Kidney (tissue), 14 donors: ENCODE measurements around the gene FAM184B. TPM values are rescaled to one million over a fixed set of nuclear protein-coding genes. Genes with fewer than 3 reads are reported as not detected.

ENCODE experiments used
- DNase-seq, 5 donors: peaks; one replicate each; pipeline ENCODE4 v3.0.0-alpha.2; 2013 to 2020
- FAIRE-seq: peaks from 2 replicates; lab custom pipeline; 2012; peaks lifted over from hg19 to GRCh38; lab: Jason Lieb, UNC
- H3K27ac ChIP-seq, 2 donors: one replicate each; pipeline ENCODE4 v1.7.0; 2013; ENCODE audit warnings: low read depth in 2 of 2, low read length in 2 of 2, inconsistent platforms in 1 of 2
- H3K27me3 ChIP-seq: one replicate; pipeline ENCODE4 v1.7.1; 2013; ENCODE audit warnings: low read length, inconsistent platforms; ENCODE audit not compliant: control insufficient read depth, insufficient read depth
- H3K36me3 ChIP-seq, 3 donors: one replicate each; pipeline versions ENCODE4 v1.7.0 to v1.7.1; 2013; ENCODE audit warnings: low read length in 3 of 3, control low read depth in 1 of 3, inconsistent platforms in 1 of 3; ENCODE audit not compliant: insufficient read depth in 3 of 3, control insufficient read depth in 2 of 3
- H3K4me1 ChIP-seq, 3 donors: one replicate each; pipeline versions ENCODE4 v1.7.0 to v1.7.1; 2013; ENCODE audit warnings: low read length in 3 of 3, inconsistent platforms in 1 of 3, low read depth in 1 of 3; ENCODE audit not compliant: control insufficient read depth in 2 of 3, insufficient read depth in 2 of 3
- H3K4me3 ChIP-seq, 3 donors: one replicate each; pipeline versions ENCODE4 v1.7.0 to v1.8.1; 2013; ENCODE audit warnings: low read length in 3 of 3, control low read depth in 1 of 3, inconsistent platforms in 1 of 3
- H3K9ac ChIP-seq, 3 donors: one replicate each; pipeline versions ENCODE4 v1.7.0 to v1.7.1; 2013; ENCODE audit warnings: low read length in 3 of 3, control low read depth in 1 of 3, inconsistent platforms in 1 of 3
- H3K9me3 ChIP-seq, 3 donors: one replicate each; pipeline versions ENCODE4 v1.7.0 to v1.7.1; 2013; ENCODE audit warnings: low read length in 3 of 3, control low read depth in 1 of 3, inconsistent platforms in 1 of 3; ENCODE audit not compliant: control insufficient read depth in 2 of 3, insufficient read depth in 1 of 3
- CTCF ChIP-seq: IDR thresholded peaks from 3 replicates; pipeline ENCODE4 v1.5.1; 2012; ENCODE audit warnings: mild to moderate bottlenecking, moderate library complexity, borderline replicate concordance; ENCODE audit not compliant: insufficient read depth; ENCODE audit errors: extremely low read depth
- intact Hi-C: fragments of 100-400 bp; cut with DNase I; formaldehyde crosslinking; loops from one replicate; pipeline ENCODE4 v1.11.1; 2022
- polyA plus RNA-seq: library from polyadenylated mRNA; stranded (reverse); fragments of 350-450 nt; fragmentation: Illumina TruSeq; extraction: RNeasy Lipid Tissue Mini Kit (QIAGEN cat#74804); gene quantifications from one replicate; pipeline ENCODE4 v1.2.3, GENCODE V29; 2014; ENCODE audit warnings: low read depth, low replicate concordance; ENCODE audit not compliant: insufficient read depth
- total RNA-seq: library from RNA; stranded (reverse); fragmentation: NEBNext Ultra II Directional; extraction: Animal tissue kit (Norgen Biotek cat#: 25700); gene quantifications from one replicate; pipeline ENCODE4 v1.2.1, GENCODE V29; 2021
- donor health status: control.
- donor health status: control.
- donor health status: control.
- donor health status: control.
- donor health status: control.
- donor health status: DM: yes; HTN: yes; CAD: no.
- donor health status: Normal renal cell carcinoma (clear cell type).

The FAM184B gene
- total and polyA plus RNA-seq, 2 donors from 2014 or later: 0.09 to 0.39 TPM

GRCh38 chr4:17657849-17658248 is 123.6 kb downstream of the FAM184B start:
- H3K4me1 ChIP-seq: no peaks in the 10 kb centered on the region
- no peak for FAIRE-seq
- no peak overlapping the region for H3K4me3 ChIP-seq
- DNase-seq: no peak
- H3K27ac ChIP-seq: no peak overlapping the region
- H3K9me3 ChIP-seq: no peaks in the 10 kb centered on the region
- H3K27me3 ChIP-seq: no peaks in the 10 kb centered on the region
- no peak for TF ChIP-seq CTCF
- no peaks in the 10 kb centered on the region for H3K36me3 ChIP-seq
- intact Hi-C loops: no loop called here
- H3K9ac ChIP-seq: no peak overlapping the region

GRCh38 chr4:17657090-17657489 is 124.3 kb downstream of the FAM184B start:
- Histone ChIP-seq H3K36me3 (no peaks in the 10 kb centered on the region), H3K4me3 (no peak overlapping the region), H3K27ac (no peak overlapping the region), H3K9me3 (no peaks in the 10 kb centered on the region), H3K9ac (no peak overlapping the region), H3K4me1 (no peaks in the 10 kb centered on the region), H3K27me3 (no peaks in the 10 kb centered on the region)
- TF ChIP-seq CTCF: no peak
- no peak for DNase-seq
- intact Hi-C loops: no loop called here
- FAIRE-seq: no peak

- intact Hi-C loops: no loop called here
- no peak for TF ChIP-seq CTCF
- FAIRE-seq: no peak
Measured at GRCh38 chr4:17654701-17655100, 126.7 kb downstream of the FAM184B start.

GRCh38 chr4:17650406-17650805 is 131.0 kb downstream of the FAM184B start:
- no peak for DNase-seq
- Histone ChIP-seq H3K9me3 (no peaks in the 10 kb centered on the region), H3K27ac (no peak overlapping the region), H3K27me3 (no peaks in the 10 kb centered on the region), H3K36me3 (no peaks in the 10 kb centered on the region), H3K4me3 (no peak overlapping the region), H3K9ac (no peak overlapping the region), H3K4me1 (no peaks in the 10 kb centered on the region)
- FAIRE-seq: no peak
- no peak for TF ChIP-seq CTCF
- intact Hi-C loops: no loop called here

More at GRCh38 chr4:17654701-17655100, 126.7 kb downstream of the FAM184B start:
- no peak overlapping the region for H3K4me3 ChIP-seq
- no peak overlapping the region for H3K27ac ChIP-seq
- no peaks in the 10 kb centered on the region for H3K36me3 ChIP-seq
- no peak overlapping the region for H3K9ac ChIP-seq
- H3K4me1 ChIP-seq: no peaks in the 10 kb centered on the region
- H3K9me3 ChIP-seq: no peaks in the 10 kb centered on the region
- no peaks in the 10 kb centered on the region for H3K27me3 ChIP-seq
- DNase-seq: no peak
